Nephron progenitor cell (in vitro differentiated cells): ENCODE data around the gene LGALS9.

Experiments
- DNase-seq: peaks from one replicate; pipeline ENCODE4 v3.0.0; 2021
- H3K27ac Mint-ChIP-seq: 2 replicates; pipeline ENCODE4 v1.8.0; 2021; ENCODE audit warnings: mild to moderate bottlenecking, moderate library complexity, mixed read lengths
- H3K27me3 Mint-ChIP-seq: 2 replicates; pipeline ENCODE4 v1.8.0; 2021; ENCODE audit warnings: mild to moderate bottlenecking, low read depth, mixed read lengths; ENCODE audit not compliant: poor library complexity
- H3K36me3 Mint-ChIP-seq: 2 replicates; pipeline ENCODE4 v1.8.0; 2021; ENCODE audit warnings: low read depth, mixed read lengths
- H3K4me1 Mint-ChIP-seq: 2 replicates; pipeline ENCODE4 v1.8.0; 2021; ENCODE audit warnings: mixed read lengths
- H3K4me3 Mint-ChIP-seq: 2 replicates; pipeline ENCODE4 v1.8.0; 2021; ENCODE audit warnings: mild to moderate bottlenecking, moderate library complexity, mixed read lengths
- H3K9me3 Mint-ChIP-seq: 2 replicates; pipeline ENCODE4 v1.8.0; 2021; ENCODE audit warnings: mild to moderate bottlenecking, moderate library complexity, mixed read lengths
- TF ChIP-seq, protein P1 (sequence below): fragments of 200-600 bp; sonication (generic); IDR thresholded peaks from 2 replicates; pipeline ENCODE4 v1.5.0; 2021; ENCODE audit warnings: antibody characterized with exemption

LGALS9 gene

DNA sequence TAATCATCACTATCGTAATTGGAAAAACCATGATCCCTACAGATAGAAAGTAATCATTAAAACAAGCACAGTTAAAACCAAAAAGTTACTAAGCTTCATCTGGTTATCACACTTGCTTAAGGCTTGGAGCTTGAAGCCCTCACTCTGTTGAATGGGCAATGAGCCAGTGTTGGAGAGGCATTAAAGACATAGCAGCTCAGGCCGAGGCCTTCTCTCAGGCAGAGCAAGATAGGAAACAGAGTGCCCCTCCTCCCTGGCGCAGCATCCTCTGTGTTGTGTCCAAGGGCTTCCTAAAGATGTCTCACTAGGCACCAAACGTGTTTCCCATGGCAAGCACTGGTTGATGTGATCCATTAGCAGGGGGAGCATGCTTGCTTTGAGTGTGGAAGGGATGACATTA lies 34.9 kb upstream of the LGALS9 start:
- no peak overlapping the region for H3K27ac Mint-ChIP-seq
- H3K4me3 Mint-ChIP-seq: no peak overlapping the region
- no peak for DNase-seq
- peaks cover 7% of the 10 kb centered on the region for H3K36me3 Mint-ChIP-seq
- no peaks in the 10 kb centered on the region for H3K4me1 Mint-ChIP-seq
- TF ChIP-seq, protein P1, sequence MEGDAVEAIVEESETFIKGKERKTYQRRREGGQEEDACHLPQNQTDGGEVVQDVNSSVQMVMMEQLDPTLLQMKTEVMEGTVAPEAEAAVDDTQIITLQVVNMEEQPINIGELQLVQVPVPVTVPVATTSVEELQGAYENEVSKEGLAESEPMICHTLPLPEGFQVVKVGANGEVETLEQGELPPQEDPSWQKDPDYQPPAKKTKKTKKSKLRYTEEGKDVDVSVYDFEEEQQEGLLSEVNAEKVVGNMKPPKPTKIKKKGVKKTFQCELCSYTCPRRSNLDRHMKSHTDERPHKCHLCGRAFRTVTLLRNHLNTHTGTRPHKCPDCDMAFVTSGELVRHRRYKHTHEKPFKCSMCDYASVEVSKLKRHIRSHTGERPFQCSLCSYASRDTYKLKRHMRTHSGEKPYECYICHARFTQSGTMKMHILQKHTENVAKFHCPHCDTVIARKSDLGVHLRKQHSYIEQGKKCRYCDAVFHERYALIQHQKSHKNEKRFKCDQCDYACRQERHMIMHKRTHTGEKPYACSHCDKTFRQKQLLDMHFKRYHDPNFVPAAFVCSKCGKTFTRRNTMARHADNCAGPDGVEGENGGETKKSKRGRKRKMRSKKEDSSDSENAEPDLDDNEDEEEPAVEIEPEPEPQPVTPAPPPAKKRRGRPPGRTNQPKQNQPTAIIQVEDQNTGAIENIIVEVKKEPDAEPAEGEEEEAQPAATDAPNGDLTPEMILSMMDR: no peak
- no peaks in the 10 kb centered on the region for H3K27me3 Mint-ChIP-seq
- H3K9me3 Mint-ChIP-seq: no peaks in the 10 kb centered on the region

DNA sequence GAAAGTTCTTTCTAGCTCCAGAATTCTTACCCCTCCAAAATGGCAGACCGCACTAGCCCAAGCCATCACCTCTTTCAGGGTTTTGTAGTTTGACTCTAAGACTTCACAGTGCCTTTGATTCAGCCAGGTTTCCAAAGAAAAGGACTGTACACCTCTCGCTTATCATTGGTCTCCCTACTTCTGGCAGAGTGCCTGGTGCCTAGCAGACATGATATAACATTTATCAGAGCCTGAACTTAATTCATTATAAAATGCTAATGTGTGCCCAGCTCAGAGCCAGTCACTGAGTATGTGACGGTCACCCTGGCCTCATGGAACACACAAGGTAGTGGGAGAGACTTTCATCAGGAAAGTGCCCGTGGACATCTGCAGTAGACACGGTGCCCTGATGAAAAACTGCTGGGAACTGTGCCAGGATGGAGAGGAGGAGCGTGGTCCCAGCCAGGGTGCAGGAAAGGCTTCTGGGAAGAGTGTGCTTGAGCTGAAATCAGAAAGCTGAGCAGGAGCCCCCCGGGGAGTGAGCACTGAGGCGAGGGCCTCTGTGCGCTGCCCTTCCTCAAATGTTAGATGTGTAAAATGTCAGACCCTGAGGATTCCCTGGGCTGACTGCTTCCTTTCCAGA lies 34.3 kb upstream of the LGALS9 start:
- no peak overlapping the region for H3K27ac Mint-ChIP-seq
- no peaks in the 10 kb centered on the region for H3K4me1 Mint-ChIP-seq
- TF ChIP-seq, protein P1: no peak
- no peak for DNase-seq
- no peaks in the 10 kb centered on the region for H3K9me3 Mint-ChIP-seq
- H3K36me3 Mint-ChIP-seq: peaks cover 12% of the 10 kb centered on the region
- no peaks in the 10 kb centered on the region for H3K27me3 Mint-ChIP-seq
- H3K4me3 Mint-ChIP-seq: no peak overlapping the region

DNA sequence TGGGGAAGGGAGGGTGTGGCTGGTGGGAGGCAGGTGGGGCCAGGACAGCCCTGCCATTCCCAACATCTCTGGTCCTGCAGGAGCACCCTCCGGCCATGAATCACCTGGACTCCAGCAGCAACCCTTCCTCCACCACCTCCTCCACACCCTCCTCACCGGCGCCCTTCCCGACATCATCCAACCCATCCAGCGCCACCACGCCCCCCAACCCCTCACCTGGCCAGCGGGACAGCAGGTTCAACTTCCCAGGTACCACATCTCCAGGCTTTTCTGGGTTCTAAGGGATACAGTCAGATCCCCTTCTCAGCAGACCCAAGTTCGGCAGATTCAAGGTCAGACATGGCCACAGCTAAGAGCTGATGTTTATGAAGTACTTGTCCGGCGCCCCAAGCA lies 33.8 kb upstream of the LGALS9 start:
- Mint-ChIP-seq H3K9me3 (no peaks in the 10 kb centered on the region), H3K27me3 (no peaks in the 10 kb centered on the region), H3K36me3 (peaks cover 12% of the 10 kb centered on the region), H3K4me3 (no peak overlapping the region), H3K4me1 (peaks cover 2% of the 10 kb centered on the region), H3K27ac (no peak overlapping the region)
- TF ChIP-seq, protein P1: no peak
- DNase-seq: no peak

DNA sequence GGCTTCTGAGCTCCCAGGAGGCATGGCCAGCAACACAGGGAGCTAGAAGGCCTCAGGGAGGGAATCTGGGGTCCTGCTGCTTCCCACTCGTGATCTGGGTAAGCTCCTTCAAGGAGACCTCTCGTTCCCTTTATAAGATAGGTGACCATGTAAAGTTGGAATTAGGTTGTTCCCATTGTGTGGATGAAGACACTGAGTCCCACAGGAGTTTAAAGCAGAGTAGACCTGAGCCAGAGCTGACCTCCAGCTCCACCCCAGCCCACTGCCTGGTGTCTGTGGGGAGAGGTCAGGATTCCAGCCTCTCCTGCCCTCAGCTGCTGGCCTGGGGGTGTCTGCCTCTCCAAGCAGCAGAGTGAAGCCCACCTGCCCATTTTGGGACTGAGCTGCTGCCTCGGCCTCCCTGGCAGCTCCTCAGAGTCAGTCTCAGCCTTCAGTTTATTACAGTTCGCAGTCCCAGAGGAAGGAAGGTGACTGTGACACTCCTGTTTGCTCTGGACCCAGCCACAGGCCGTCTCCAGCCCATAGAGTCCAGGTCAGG lies 33.1 kb upstream of the LGALS9 start:
- H3K27ac Mint-ChIP-seq: no peak overlapping the region
- TF ChIP-seq, protein P1: no peak
- no peak for DNase-seq
- H3K27me3 Mint-ChIP-seq: no peaks in the 10 kb centered on the region
- no peaks in the 10 kb centered on the region for H3K9me3 Mint-ChIP-seq
- H3K4me1 Mint-ChIP-seq: peaks cover 9% of the 10 kb centered on the region
- no peak overlapping the region for H3K4me3 Mint-ChIP-seq
- H3K36me3 Mint-ChIP-seq: peaks cover 12% of the 10 kb centered on the region

DNA sequence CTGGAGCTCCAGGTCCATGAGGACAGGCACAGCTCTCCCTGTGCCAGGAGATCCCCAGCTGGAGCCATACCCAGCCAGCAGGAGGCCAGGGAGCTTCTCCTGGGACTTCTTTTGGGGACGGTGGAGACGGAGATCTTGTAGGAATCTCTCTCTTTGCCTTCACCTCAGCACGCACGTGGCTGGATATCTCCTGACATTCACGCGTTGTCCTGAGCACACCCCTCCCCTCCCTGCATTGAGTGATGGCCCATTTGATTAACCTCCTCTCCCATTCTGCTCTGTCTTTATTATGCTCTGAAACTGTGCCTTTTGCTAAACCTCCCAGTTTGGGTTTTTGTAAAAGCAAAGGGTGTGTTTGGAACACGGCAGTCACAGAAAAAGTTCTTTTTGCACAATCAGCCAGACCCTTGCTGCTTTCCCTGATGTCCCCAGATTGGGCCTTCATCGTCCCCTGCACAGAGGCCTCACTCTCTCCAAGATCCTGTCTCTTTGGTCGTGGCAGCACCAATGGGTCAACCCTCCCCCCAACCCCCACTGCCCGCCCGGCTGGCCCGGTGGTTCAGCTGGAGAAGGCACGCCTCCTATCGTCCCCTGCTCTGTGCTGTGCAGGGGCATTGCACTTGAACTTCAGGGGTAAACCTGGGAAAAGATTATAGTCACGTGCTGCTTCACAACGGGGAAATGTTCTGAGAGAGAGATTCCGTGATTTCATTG lies 32.5 kb upstream of the LGALS9 start:
- H3K4me3 Mint-ChIP-seq: no peak overlapping the region
- no peaks in the 10 kb centered on the region for H3K27me3 Mint-ChIP-seq
- DNase-seq: no peak
- TF ChIP-seq, protein P1: no peak
- no peak overlapping the region for H3K27ac Mint-ChIP-seq
- H3K4me1 Mint-ChIP-seq: peaks cover 15% of the 10 kb centered on the region
- peaks cover 12% of the 10 kb centered on the region for H3K36me3 Mint-ChIP-seq
- no peaks in the 10 kb centered on the region for H3K9me3 Mint-ChIP-seq

DNA sequence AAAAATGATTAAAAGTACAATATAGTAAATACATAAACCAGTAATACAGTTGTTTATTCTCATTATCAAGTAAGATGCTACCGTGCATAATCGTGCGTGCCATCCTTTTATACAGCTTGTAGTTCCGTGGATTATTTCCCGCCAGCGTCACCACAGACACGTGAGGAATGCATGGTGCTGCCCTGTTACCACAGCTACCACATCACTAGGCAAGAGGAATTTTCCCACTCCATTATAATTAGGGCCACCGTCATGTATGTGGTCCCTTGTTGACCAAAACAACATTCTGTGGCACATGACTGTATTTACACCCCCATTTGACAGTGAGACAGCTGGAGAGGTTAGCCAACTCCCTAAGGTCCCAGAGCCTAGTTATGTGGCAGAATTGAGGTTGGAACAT lies 30.5 kb upstream of the LGALS9 start:
- Mint-ChIP-seq H3K4me1 (peaks cover 21% of the 10 kb centered on the region), H3K27ac (no peak overlapping the region), H3K27me3 (no peaks in the 10 kb centered on the region), H3K9me3 (no peaks in the 10 kb centered on the region), H3K36me3 (peaks cover 12% of the 10 kb centered on the region), H3K4me3 (no peak overlapping the region)
- TF ChIP-seq, protein P1: no peak
- no peak for DNase-seq
